Ammon's horn (tissue), 1 donor: ENCODE measurements around the gene DCAF6.

Source experiments
- DNase-seq: peaks from one replicate; pipeline ENCODE4 v3.0.0-alpha.2; 2016; ENCODE audit warnings: low spot score

DCAF6 gene

GRCh38 chr1:167957710-167958109 is 21.2 kb downstream of the DCAF6 start:
- no peak for DNase-seq

DNA sequence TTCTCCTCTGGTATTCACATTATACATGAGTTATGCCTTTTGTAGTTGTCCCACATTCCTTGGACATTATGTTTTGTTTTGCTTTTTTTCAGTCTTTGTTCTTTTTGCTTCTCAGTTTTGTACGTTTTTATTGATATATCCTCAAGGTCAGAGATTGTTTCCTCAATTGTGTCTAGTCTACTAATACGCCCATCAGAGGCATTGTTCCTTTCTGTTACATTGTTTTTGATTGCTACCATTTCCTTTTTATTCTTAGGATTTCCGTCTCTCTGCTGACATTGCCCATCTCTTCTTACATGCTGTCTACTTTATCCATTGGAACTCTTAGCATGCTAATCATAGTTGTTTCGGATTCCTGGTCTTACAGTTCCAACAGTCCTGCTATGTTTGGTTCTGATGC is 28.2 kb downstream of the DCAF6 start:
- DNase-seq = no peak

DNA sequence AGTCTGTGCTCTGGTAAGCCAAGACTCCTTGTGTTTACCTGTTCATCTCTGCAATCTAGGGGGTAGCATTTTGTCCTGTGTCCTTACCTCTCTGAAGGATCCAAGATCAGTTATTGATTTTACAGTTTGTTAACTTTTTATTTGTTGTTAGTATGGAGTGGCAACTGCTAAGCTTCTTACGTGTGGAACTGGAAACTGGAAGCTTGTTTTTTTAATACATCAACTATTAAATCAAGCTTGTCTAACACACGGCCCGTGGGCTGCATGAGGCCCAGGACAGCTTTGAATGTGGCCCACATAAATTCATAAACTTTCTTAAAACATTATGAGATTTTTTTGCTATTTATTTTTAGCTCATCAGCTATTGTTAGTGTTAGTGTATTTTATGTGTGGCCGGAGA is 29.6 kb downstream of the DCAF6 start:
- DNase-seq = no peak

GRCh38 chr1:167968569-167968968 is 32.1 kb downstream of the DCAF6 start:
- no peak for DNase-seq

DNA sequence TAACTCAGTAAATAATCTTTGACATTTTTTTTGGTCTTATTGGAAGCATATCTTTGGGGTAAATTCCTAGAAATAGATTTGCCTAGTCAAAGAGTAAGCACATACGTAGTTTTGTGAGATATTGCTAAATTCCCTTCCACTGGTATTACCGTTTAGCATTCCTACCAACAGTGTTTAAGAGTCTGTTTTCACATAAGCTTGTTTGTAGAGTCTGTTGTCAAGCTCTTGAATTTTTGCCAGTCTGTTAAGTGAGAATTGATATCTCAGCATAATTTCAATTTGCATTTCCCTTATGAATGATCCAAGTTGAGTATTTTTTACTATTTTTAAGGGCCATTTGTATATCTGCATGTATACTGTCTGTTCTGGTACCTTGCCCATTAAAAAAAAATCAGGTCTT is 37.3 kb downstream of the DCAF6 start:
- no peak for DNase-seq

GRCh38 chr1:167974698-167975097 is 38.2 kb downstream of the DCAF6 start:
- DNase-seq = no peak

DNA sequence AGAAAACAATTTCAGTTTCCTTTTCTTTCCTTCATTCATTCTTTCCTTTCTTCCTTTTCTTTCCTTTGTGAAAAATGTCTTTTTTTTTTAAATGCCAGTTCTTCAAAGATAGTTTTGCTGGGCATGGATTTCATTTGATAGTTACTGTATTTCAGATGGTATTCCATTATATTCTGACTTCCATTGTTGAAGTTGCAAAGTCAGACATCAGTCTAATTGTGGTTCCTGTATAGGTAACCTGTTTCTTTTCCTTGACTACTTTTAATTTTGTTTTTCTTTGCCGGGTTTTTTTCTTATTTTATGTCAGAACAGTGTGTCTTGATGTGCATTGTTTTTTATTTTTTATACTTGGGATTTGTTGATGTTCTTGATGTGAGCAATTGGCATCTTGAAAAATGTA is 40.8 kb downstream of the DCAF6 start:
- DNase-seq = no peak

DNA sequence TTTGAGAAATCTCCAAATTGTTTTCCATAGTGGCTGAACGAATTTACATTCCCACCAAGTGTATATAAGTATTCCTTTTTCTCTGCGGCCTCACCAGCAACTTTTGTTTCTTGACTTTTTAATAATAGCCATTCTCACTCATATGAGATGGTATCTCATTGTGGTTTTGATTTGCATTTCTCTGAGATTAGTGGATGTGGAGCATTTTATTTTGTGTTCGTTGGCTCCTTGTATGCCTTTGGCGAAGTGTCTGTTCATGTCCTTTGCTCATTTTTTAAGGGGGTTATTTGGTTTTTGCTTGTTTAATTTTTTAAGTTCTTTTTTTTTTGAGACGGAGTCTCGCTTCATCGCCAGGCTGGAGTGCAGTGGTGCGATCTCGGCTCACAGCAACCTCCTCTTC is 45.5 kb downstream of the DCAF6 start:
- DNase-seq = no peak

DNA sequence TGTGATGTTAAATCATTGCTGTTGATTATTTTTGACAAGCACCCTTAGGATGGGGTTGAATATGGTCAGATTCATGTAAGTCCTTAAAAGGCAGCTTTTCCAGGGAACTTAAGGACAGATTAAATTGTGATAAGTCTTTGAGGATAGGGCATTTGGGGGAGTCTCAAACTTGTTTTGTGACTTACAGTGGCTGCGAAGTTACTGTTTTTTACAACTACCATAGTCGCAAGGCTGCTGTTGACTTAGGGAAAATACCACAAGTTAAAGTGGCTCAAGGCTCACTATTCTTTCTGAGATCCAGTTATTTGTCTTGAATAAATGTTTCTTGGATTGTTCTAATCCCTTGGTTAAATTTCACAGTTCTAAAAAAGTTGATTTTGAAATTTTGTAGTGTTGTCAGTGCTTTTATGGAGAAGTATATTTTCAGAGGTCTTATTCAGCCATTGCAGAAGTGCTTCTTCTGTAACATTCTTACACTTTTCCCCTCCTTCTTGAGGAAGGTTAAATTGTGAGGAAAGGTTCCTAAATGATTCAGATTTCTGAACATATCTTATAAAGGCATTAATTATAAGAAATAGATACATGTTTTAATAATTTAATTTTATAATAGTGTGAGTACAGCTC is 47.4 kb downstream of the DCAF6 start:
- no peak for DNase-seq

DNA sequence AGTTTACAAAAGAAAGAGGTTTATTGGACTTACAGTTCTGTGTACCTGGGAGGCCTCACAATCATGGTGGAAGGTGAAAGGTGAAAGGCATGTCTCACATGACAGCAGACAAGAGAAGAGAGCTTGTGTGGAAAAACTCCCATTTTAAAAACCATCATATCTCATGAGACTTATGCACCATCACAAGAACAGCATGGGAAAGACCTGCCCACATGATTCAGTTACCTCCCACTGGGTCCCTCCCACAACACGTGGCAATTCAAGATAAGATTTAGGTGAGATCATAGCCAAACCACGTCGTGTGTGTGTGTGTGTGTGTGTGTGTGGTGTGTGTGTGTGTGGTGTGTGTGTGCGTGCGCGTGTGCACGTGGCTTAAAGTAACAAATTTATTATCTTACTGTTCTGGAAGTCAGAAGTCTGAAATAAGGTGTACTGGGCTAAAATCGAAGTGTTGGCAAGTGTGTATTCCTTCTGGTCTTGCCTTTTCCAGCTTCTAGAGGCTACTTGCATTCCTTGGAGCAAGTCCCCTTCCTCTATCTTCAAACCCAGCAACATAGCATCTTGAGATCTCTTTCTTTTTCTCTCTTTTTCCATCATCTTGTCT is 48.5 kb downstream of the DCAF6 start:
- no peak for DNase-seq

- no peak for DNase-seq
Measured at GRCh38 chr1:167987174-167987573, 50.7 kb downstream of the DCAF6 start.

GRCh38 chr1:167991546-167991945 is 55.1 kb downstream of the DCAF6 start:
- DNase-seq = no peak

- DNase-seq = no peak
Measured at GRCh38 chr1:167993720-167994119, 57.2 kb downstream of the DCAF6 start.

DNA sequence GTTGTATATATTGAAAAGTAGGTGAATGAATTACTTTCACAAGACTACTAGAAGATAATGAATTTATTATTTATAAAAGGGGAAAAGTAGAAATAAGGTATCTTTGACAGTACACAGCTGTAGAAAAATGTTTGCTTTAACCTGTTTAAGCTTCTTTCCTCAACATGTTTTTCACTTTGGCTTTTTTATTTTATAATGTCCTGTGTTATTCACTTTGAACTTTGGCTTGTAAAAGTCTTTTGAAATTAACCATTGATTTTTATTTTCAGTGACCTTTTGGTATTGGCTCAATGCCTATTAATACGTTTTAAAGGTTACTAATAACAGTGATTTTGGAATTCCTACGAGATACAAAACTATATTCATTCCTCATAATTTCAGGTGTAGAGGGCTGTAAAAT is 58.1 kb downstream of the DCAF6 start:
- no peak for DNase-seq

- DNase-seq = no peak
Measured at GRCh38 chr1:167995038-167995437, 58.6 kb downstream of the DCAF6 start.

DNA sequence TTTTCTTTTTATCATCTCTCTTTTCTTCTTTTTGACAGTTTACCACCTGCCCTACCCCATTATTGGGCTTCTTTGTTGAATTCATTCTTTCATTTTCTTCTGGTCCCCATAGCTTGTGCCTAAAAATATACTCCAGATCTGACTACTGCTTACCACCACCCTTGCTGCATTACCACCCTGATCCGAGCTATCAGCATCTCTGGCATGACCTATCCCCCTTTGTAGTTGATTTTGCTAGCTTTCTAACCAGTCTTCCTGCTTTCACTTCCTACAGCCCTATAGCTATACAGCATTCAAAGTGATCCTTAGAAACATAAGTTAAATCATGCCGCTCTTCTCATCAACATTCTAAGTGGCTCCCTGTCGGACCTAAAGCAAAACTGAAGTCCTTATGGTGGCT is 59.8 kb downstream of the DCAF6 start:
- no peak for DNase-seq

GRCh38 chr1:167997037-167997575 is 60.6 kb downstream of the DCAF6 start:
- no peak for DNase-seq

GRCh38 chr1:167999877-168000276 is 63.4 kb downstream of the DCAF6 start:
- no peak for DNase-seq

GRCh38 chr1:168000656-168001055 is 64.2 kb downstream of the DCAF6 start:
- no peak for DNase-seq

GRCh38 chr1:168001213-168001612 is 64.7 kb downstream of the DCAF6 start:
- DNase-seq = no peak

GRCh38 chr1:168004531-168004930 is 68.0 kb downstream of the DCAF6 start:
- peak; percentile 65 for DNase-seq

DNA sequence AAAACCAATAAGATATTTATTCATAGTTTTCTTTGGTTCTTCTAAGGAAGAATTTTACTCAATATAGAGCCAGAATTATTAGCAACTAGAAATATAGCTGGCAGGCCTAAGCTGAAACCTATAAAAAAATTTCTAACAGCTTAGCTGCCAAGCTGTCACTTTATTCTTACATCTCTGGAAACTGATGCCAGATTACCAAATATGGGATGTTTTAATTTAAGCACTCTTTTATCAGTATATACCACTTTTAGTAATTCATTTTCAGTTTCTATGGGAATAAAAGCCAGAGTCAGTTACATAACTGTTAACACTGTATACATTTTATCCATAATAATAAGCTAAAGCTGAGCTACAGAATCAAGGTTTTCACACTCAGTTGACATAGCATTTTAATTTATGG is 69.0 kb downstream of the DCAF6 start:
- DNase-seq = no peak

- no peak for DNase-seq
Measured at GRCh38 chr1:168007691-168008090, 71.2 kb downstream of the DCAF6 start.

GRCh38 chr1:168008595-168008994 is 72.1 kb downstream of the DCAF6 start:
- no peak for DNase-seq
